Thoracic aorta (tissue), 2 donors: ENCODE data around the gene WDR64. TPM values are rescaled to one million over a fixed set of nuclear protein-coding genes. Genes with fewer than 3 reads are reported as not detected.

Experiments used
- ATAC-seq: fragments of 150-250 bp; one replicate; pipeline ENCODE4 v1.8.0; 2017; ENCODE audit warnings: low read depth; ENCODE audit not compliant: insufficient number of reproducible peaks, low FRiP score
- DNase-seq: peaks from one replicate; pipeline ENCODE4 v3.0.0-alpha.2; 2020; ENCODE audit warnings: low spot score
- H3K27ac ChIP-seq, 2 donors: fragments of 200-600 bp; sonication (generic); 1 replicate in 1 of 2; 2 replicates in 1 of 2; pipeline ENCODE4 v1.5.1; 2016; ENCODE audit warnings: mild to moderate bottlenecking in 2 of 2, moderate library complexity in 2 of 2
- H3K27me3 ChIP-seq: fragments of 200-600 bp; sonication (generic); replicated peaks from 2 replicates; pipeline ENCODE4 v1.6.0; 2016; ENCODE audit warnings: mild to moderate bottlenecking; ENCODE audit not compliant: insufficient read depth
- H3K36me3 ChIP-seq: fragments of 200-600 bp; sonication (generic); one replicate; pipeline ENCODE4 v1.5.1; 2016
- H3K4me1 ChIP-seq, 2 donors: fragments of 200-600 bp; sonication (generic); 1 replicate in 1 of 2; 2 replicates in 1 of 2; pipeline versions ENCODE4 v1.5.1 to v1.6.0; 2016; ENCODE audit warnings: low read depth in 2 of 2, mild to moderate bottlenecking in 1 of 2; ENCODE audit not compliant: control insufficient read depth in 1 of 2
- H3K4me3 ChIP-seq: fragments of 200-600 bp; sonication (generic); 2 replicates; pipeline ENCODE4 v1.5.1; 2016; ENCODE audit warnings: mild to moderate bottlenecking
- H3K9me3 ChIP-seq: fragments of 200-600 bp; sonication (generic); 2 replicates; pipeline ENCODE4 v1.5.1; 2016
- CTCF ChIP-seq: fragments of 200-600 bp; sonication (generic); IDR thresholded peaks from one replicate; pipeline ENCODE4 v1.5.1; 2019; ENCODE audit warnings: antibody characterized with exemption
- total RNA-seq, 2 donors: library from RNA; depleted of rRNA; stranded (reverse); fragments of >200 nt; gene quantifications; one replicate each; pipeline versions ENCODE4 v1.1.0 to v1.2.3, GENCODE V29; 2016

WDR64 gene
- total RNA-seq, 2 donors from 2014 or later: not detected

- Histone ChIP-seq H3K9me3 (no peaks in the 10 kb centered on the region), H3K27me3 (no peaks in the 10 kb centered on the region), H3K36me3 (no peaks in the 10 kb centered on the region), H3K4me1 (peaks cover 2 to 9% of the 10 kb centered on the region in 2 donors), H3K27ac (no peak overlapping the region), H3K4me3 (no peak overlapping the region)
- no peak for TF ChIP-seq CTCF
- DNase-seq: no peak
- ATAC-seq: no peak
Observed at GRCh38 chr1:241695246-241696171, 43.4 kb downstream of the WDR64 start.

- Histone ChIP-seq H3K36me3 (no peaks in the 10 kb centered on the region), H3K4me1 (peaks cover 2 to 9% of the 10 kb centered on the region in 2 donors), H3K27me3 (no peaks in the 10 kb centered on the region), H3K27ac (no peak overlapping the region), H3K4me3 (no peak overlapping the region), H3K9me3 (no peaks in the 10 kb centered on the region)
- ATAC-seq (no peak), DNase-seq (no peak)
- TF ChIP-seq CTCF: no peak
Observed at GRCh38 chr1:241696172-241696814, 44.2 kb downstream of the WDR64 start.

GRCh38 chr1:241696815-241697639 is 44.9 kb downstream of the WDR64 start:
- no peak overlapping the region for H3K4me3 ChIP-seq
- no peak overlapping the region for H3K27ac ChIP-seq
- H3K9me3 ChIP-seq: no peaks in the 10 kb centered on the region
- no peaks in the 10 kb centered on the region for H3K36me3 ChIP-seq
- DNase-seq: no peak
- ATAC-seq: no peak
- peaks cover 2 to 9% of the 10 kb centered on the region in 2 donors for H3K4me1 ChIP-seq
- TF ChIP-seq CTCF: no peak
- H3K27me3 ChIP-seq: no peaks in the 10 kb centered on the region

- peaks cover 2 to 9% of the 10 kb centered on the region in 2 donors for H3K4me1 ChIP-seq
- no peaks in the 10 kb centered on the region for H3K36me3 ChIP-seq
- ATAC-seq: no peak
- no peak overlapping the region for H3K4me3 ChIP-seq
- no peak overlapping the region for H3K27ac ChIP-seq
- no peak for DNase-seq
- H3K27me3 ChIP-seq: no peaks in the 10 kb centered on the region
- no peaks in the 10 kb centered on the region for H3K9me3 ChIP-seq
- TF ChIP-seq CTCF: no peak
Observed at GRCh38 chr1:241697640-241698018, 45.5 kb downstream of the WDR64 start.

DNA sequence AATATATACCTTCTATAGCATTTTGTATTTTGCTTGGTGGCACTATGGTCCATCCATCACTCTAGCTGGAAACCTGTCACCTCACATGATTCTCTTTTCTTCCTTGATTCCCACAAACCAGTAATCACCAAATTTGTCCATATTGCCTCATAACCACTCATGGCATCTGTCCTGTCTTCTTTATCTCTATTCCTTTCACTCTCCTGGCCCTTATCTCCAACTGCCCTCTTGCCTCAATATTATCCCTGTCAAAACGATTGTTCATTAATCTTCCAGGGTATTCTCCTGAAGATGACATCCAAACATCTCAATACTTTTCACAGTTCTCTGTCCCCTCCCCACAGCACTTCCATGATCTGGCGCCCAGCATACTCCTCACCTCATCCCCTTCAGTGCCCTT is 46.1 kb downstream of the WDR64 start:
- H3K27ac ChIP-seq: no peak overlapping the region
- no peaks in the 10 kb centered on the region for H3K27me3 ChIP-seq
- no peaks in the 10 kb centered on the region for H3K36me3 ChIP-seq
- no peak for ATAC-seq
- no peaks in the 10 kb centered on the region for H3K9me3 ChIP-seq
- DNase-seq: no peak
- no peak overlapping the region for H3K4me3 ChIP-seq
- peaks cover 2 to 9% of the 10 kb centered on the region in 2 donors for H3K4me1 ChIP-seq
- no peak for TF ChIP-seq CTCF
